GM12878 (cell line): Measurements from ENCODE around the gene KIRREL3. TPM values are rescaled to one million over a fixed set of nuclear protein-coding genes. Genes with fewer than 3 reads are reported as not detected.

Source experiments
- ATAC-seq: fragments of 200-7000 bp; cut with Tn5 transposase; 3 replicates; pipeline ENCODE4 v1.9.1; 2020; ENCODE audit warnings: mild to moderate bottlenecking, moderate library complexity
- BruUV-seq: library from RNA; stranded (reverse); fragments of 400-500 nt; replicated peaks from 2 replicates; lab custom pipeline; 2021; lab: Mats Ljungman, UMichigan
- CTCF ChIA-PET: fragments of 300-600 bp; sonication (Branson Sonifier 250); formaldehyde crosslinking; extraction: SDS; loops from one replicate; lab custom pipeline; 2021; ENCODE audit warnings: inconsistent platforms; lab: Yijun Ruan, JAX
- POLR2A ChIA-PET: fragments of 350-600 bp; formaldehyde crosslinking; extraction: SDS; loops from one replicate; lab custom pipeline; 2021; ENCODE audit warnings: inconsistent platforms; lab: Charles Lee
- RAD21 ChIA-PET: fragments of 300-600 bp; sonication (Branson Sonifier 250); formaldehyde crosslinking; loops from one replicate; lab custom pipeline; 2023; ENCODE audit warnings: antibody characterized with exemption; ENCODE audit not compliant: unreplicated experiment; lab: Charles Lee
- SMC1A ChIA-PET: fragments of 300-600 bp; sonication (Branson Sonifier 250); formaldehyde crosslinking; loops from one replicate; lab custom pipeline; 2023; ENCODE audit not compliant: unreplicated experiment, uncharacterized antibody; lab: Charles Lee
- DNase-seq: peaks from one replicate; pipeline ENCODE4 v3.0.0-alpha.2; 2011; ENCODE audit warnings: low read depth, low spot score
- FAIRE-seq: peaks from 3 replicates; lab custom pipeline; 2011; peaks lifted over from hg19 to GRCh38; lab: Jason Lieb, UNC
- H2AFZ ChIP-seq: 2 replicates; pipeline ENCODE4 v1.6.0; 2011; ENCODE audit warnings: low read depth, low read length, control low read depth; ENCODE audit not compliant: control insufficient read depth
- H3K27ac ChIP-seq: 2 replicates; pipeline ENCODE4 v1.5.1; 2011; ENCODE audit warnings: control low read depth; ENCODE audit not compliant: control insufficient read depth, insufficient read depth
- H3K27me3 ChIP-seq, 2 experiments: replicated peaks in 1 of 2; 2 replicates each; pipeline versions ENCODE4 v1.6.0 to v1.6.1; 2011; ENCODE audit warnings: low read length in 1 of 2; ENCODE audit not compliant: control insufficient read depth in 2 of 2, insufficient read depth in 2 of 2
- H3K36me3 ChIP-seq, 2 experiments: 2 replicates each; pipeline ENCODE4 v1.5.1; 2011; ENCODE audit warnings: low read length in 1 of 2; ENCODE audit not compliant: control insufficient read depth in 2 of 2, insufficient read depth in 2 of 2
- H3K4me1 ChIP-seq: 2 replicates; pipeline ENCODE4 v1.6.1; 2011; ENCODE audit warnings: mild to moderate bottlenecking, low read length, moderate library complexity, mixed read lengths; ENCODE audit not compliant: control insufficient read depth, insufficient read depth
- H3K4me2 ChIP-seq: 2 replicates; pipeline ENCODE4 v1.6.0; 2011; ENCODE audit warnings: control low read depth; ENCODE audit not compliant: control insufficient read depth, insufficient read depth
- H3K4me3 ChIP-seq: fragments of 200-600 bp; sonication (generic); 2 replicates; pipeline ENCODE4 v1.5.1; 2016
- H3K79me2 ChIP-seq: 2 replicates; pipeline ENCODE4 v1.6.0; 2011; ENCODE audit warnings: low read length; ENCODE audit not compliant: control insufficient read depth, insufficient read depth
- H3K9ac ChIP-seq: 2 replicates; pipeline ENCODE4 v1.8.0; 2011; ENCODE audit warnings: low read length, control low read depth, mixed read lengths; ENCODE audit not compliant: control insufficient read depth, insufficient read depth
- H3K9me3 ChIP-seq: replicated peaks from 3 replicates; pipeline ENCODE4 v1.5.1; 2011; ENCODE audit warnings: mild to moderate bottlenecking, low read length; ENCODE audit not compliant: control insufficient read depth, insufficient read depth
- H4K20me1 ChIP-seq: 2 replicates; pipeline ENCODE4 v1.6.0; 2011; ENCODE audit not compliant: control insufficient read depth, insufficient read depth
- ATF2 ChIP-seq: IDR thresholded peaks from 2 replicates; pipeline ENCODE4 v1.6.1; 2012; ENCODE audit warnings: low read length, inconsistent platforms
- BCLAF1 ChIP-seq: fragments of 450-650 bp; IDR thresholded peaks from 2 replicates; pipeline ENCODE4 v1.6.1; 2017; ENCODE audit warnings: antibody characterized with exemption, mild to moderate bottlenecking, moderate library complexity
- BMI1 ChIP-seq: fragments of 450-650 bp; IDR thresholded peaks from 2 replicates; pipeline ENCODE4 v1.6.1; 2016; ENCODE audit warnings: mild to moderate bottlenecking, moderate library complexity, borderline replicate concordance
- E2F8 ChIP-seq: fragments of 450-650 bp; IDR thresholded peaks from 2 replicates; pipeline ENCODE4 v1.6.1; 2018; ENCODE audit warnings: mild to moderate bottlenecking, low read depth, moderate library complexity; ENCODE audit not compliant: partially characterized antibody
- HCFC1 ChIP-seq: fragments of 150-350 bp; IDR thresholded peaks from 2 replicates; pipeline ENCODE4 v1.6.1; 2014; ENCODE audit warnings: low read length
- LARP7 ChIP-seq: fragments of 450-650 bp; IDR thresholded peaks from 2 replicates; pipeline ENCODE4 v1.6.1; 2017; ENCODE audit warnings: mild to moderate bottlenecking
- MXI1 ChIP-seq: fragments of 150-350 bp; IDR thresholded peaks from 2 replicates; pipeline ENCODE4 v1.6.1; 2011; ENCODE audit warnings: low read depth, mild to moderate bottlenecking, inconsistent platforms, low read length, improper control_type of control experiment
- NBN ChIP-seq: fragments of 450-650 bp; IDR thresholded peaks from 2 replicates; pipeline ENCODE4 v1.6.1; 2016
- POLR2AphosphoS5 ChIP-seq: IDR thresholded peaks from 2 replicates; pipeline ENCODE4 v1.6.1; 2011; ENCODE audit warnings: mild to moderate bottlenecking, low read length, inconsistent platforms
- RUNX3 ChIP-seq: IDR thresholded peaks from 2 replicates; pipeline ENCODE4 v1.6.1; 2012; ENCODE audit warnings: low read length, inconsistent platforms
- SIN3A ChIP-seq: IDR thresholded peaks from 2 replicates; pipeline ENCODE4 v1.6.1; 2012; ENCODE audit warnings: low read depth, low read length, improper control_type of control experiment
- SRF ChIP-seq, 2 experiments: IDR thresholded peaks; 2 replicates each; pipeline ENCODE4 v1.6.1; 2011; ENCODE audit warnings: low read depth in 2 of 2, low read length in 2 of 2, mild to moderate bottlenecking in 1 of 2, moderate library complexity in 1 of 2
- USF2 ChIP-seq: IDR thresholded peaks from 2 replicates; pipeline ENCODE4 v1.6.1; 2011; ENCODE audit warnings: low read depth, low read length, improper control_type of control experiment, borderline replicate concordance
- ZBTB4 ChIP-seq: fragments of 450-650 bp; formaldehyde crosslinking; IDR thresholded peaks from 2 replicates; pipeline ENCODE4 v1.4.0; 2022; ENCODE audit warnings: mild to moderate bottlenecking, moderate library complexity
- WGBS: methylation state at CpG from one replicate; pipeline ENCODE4 v1.1.6; 2016; ENCODE audit warnings: low lambda C conversion rate; ENCODE audit not compliant: insufficient replicate concordance, insufficient coverage; ENCODE audit errors: missing lambda C conversion rate; 5-methylcytosine and 5-hydroxymethylcytosine counted together
- in situ Hi-C: fragments of 300-500 bp; cut with MboI; formaldehyde crosslinking; loops from 9 replicates; pipeline ENCODE4 v1.14.3; 2018; ENCODE audit warnings: mixed read lengths
- intact Hi-C: fragments of 100-400 bp; cut with micrococcal nuclease; formaldehyde crosslinking; loops from one replicate; pipeline ENCODE4 v1.14.2; 2022; ENCODE audit not compliant: unreplicated experiment
- polyA plus RNA-seq, 11 experiments: library from polyadenylated mRNA; depleted of rRNA in 4 of 11; unstranded in 6 of 11; stranded (reverse) in 5 of 11; fragments of >200 nt; fragmentation: Nextera tagmentation in 4 of 11; fragmentation: Illumina TruSeq in 1 of 11; extraction: Ambion mirVana in 4 of 11; extraction: Trizol in 1 of 11; gene quantifications; 1 replicate in 1 of 11; 2 replicates in 10 of 11; pipeline versions ENCODE4 v1.2.1 to v1.2.3, GENCODE V29; 2011 to 2016; ENCODE audit warnings: inconsistent platforms in 2 of 11, missing spikeins in 2 of 11, low read depth in 1 of 11
- total RNA-seq, 4 experiments: library from RNA; depleted of rRNA in 3 of 4; stranded (reverse); fragments of >200 nt in 3 of 4; fragmentation: Illumina TruSeq in 1 of 4; extraction: Trizol in 1 of 4; gene quantifications; 2 replicates each; pipeline versions ENCODE4 v1.2.1 to v1.2.3, GENCODE V29; 2013 to 2021

Gene KIRREL3
- total and polyA plus RNA-seq, 10 of the 15 experiments (the other 5 are each of a cell fraction or from before 2014, with no cell fraction given), result under 0.01 TPM; not detected in 9

GRCh38 chr11:126578021-126578420, 422.5 kb downstream of the KIRREL3 start:
- intact Hi-C loops (no loop called here), in situ Hi-C loops (no loop called here)
- ChIA-PET RAD21 (no interaction called here), CTCF (no interaction called here), SMC1A (interaction anchor here (1.2 kb wide), 1 partner anchor 11 kb away, joined by 3 read pairs; no protein-coding TSS in a partner anchor), POLR2A (no interaction called here)
- Histone ChIP-seq H3K27me3 (peaks cover 0 to 2% of the 10 kb centered on the region in 2 experiments; a peak in 1 of 4 replicates), H3K36me3 (no peaks in the 10 kb centered on the region), H3K4me2 (no peak overlapping the region), H3K27ac (no peak overlapping the region), H3K9ac (no peak overlapping the region), H2AFZ (no peak overlapping the region), H4K20me1 (no peaks in the 10 kb centered on the region), H3K4me3 (no peak overlapping the region), H3K4me1 (no peaks in the 10 kb centered on the region), H3K9me3 (no peaks in the 10 kb centered on the region), H3K79me2 (no peaks in the 10 kb centered on the region)
- FAIRE-seq (no peak), ATAC-seq (no peak), DNase-seq (no peak)
- WGBS, result 17% methylated on average over 2 of the region's 2 CpGs
- BruUV-seq, result no TSS peak
- no peak for TF ChIP-seq USF2
- no peak for TF ChIP-seq ZBTB4
- no peak for TF ChIP-seq POLR2AphosphoS5
- TF ChIP-seq SIN3A, result no peak
- no peak for TF ChIP-seq BCLAF1
- TF ChIP-seq E2F8, result no peak
- no peak for TF ChIP-seq HCFC1
- TF ChIP-seq MXI1, result no peak
- no peak for TF ChIP-seq ATF2
- no peak for TF ChIP-seq NBN
- no peak for TF ChIP-seq LARP7
- TF ChIP-seq BMI1, result no peak
- TF ChIP-seq RUNX3, result no peak
- TF ChIP-seq SRF (IDR thresholded peaks at IDR 0.05; ENCODE audit: low read depth in 2 of 2, low read length in 2 of 2), result no peak
